ENCODE results near the gene ZBED5. TPM values are rescaled to one million over a fixed set of nuclear protein-coding genes. Genes with fewer than 3 reads are reported as not detected.

The ZBED5 gene
- total RNA-seq, 1 experiment from 2014 or later = 21.0 TPM

GRCh38 chr11:10862446-10862845, 4.6 kb upstream of the ZBED5 start:
- peaks cover 45% of the 10 kb centered on the region for H3K79me2 ChIP-seq (ENCODE audit: low read length)
- no peaks in the 10 kb centered on the region for H3K27me3 ChIP-seq (ENCODE audit: low read length)
- TF ChIP-seq EZH2 (IDR thresholded peaks at IDR 0.05; ENCODE audit: low read length, unreplicated experiment) (no peak), CTCF (conservative IDR thresholded peaks at IDR 0.05; ENCODE audit: low read depth, low read length) (no peak), EZH2phosphoT487 (IDR thresholded peaks at IDR 0.05; ENCODE audit: borderline replicate concordance, low read length) (no peak)
- 0 out of 2 replicates have a peak overlapping the region, but pooled peaks have one; percentile 15 for H3K4me2 ChIP-seq (ENCODE audit: low read length)
- no peaks in the 10 kb centered on the region for H4K20me1 ChIP-seq (ENCODE audit: low read length)
- H2AFZ ChIP-seq (ENCODE audit: low read length) = no peak overlapping the region
- H3K4me3 ChIP-seq (ENCODE audit: low read length) = no peak overlapping the region
- POLR2A ChIA-PET (ENCODE audit: unreplicated experiment) = no interaction called here
- CTCF ChIA-PET = no interaction called here
- peaks cover 38% of the 10 kb centered on the region for H3K4me1 ChIP-seq (ENCODE audit: insufficient read depth, low read length)
- no peaks in the 10 kb centered on the region for H3K9me2 ChIP-seq (replicated peaks; ENCODE audit: low read length)
- no peaks in the 10 kb centered on the region for H3F3A ChIP-seq (ENCODE audit: low read length, unreplicated experiment)
- no TSS peak for BruUV-seq (replicated peaks)
- intact Hi-C loops (cut with micrococcal nuclease) = no loop called here
- DNase-seq (no peak), ATAC-seq (no peak)
- no peak overlapping the region for H3K27ac ChIP-seq (ENCODE audit: low read length)
- H3K9me3 ChIP-seq (ENCODE audit: low read length) = no peaks in the 10 kb centered on the region
- H3K9ac ChIP-seq (ENCODE audit: low read length) = no peak overlapping the region
- H3K36me3 ChIP-seq (ENCODE audit: low read depth, low read length) = no peaks in the 10 kb centered on the region

- no TSS peak for BruUV-seq (replicated peaks)
- ChIA-PET POLR2A (ENCODE audit: unreplicated experiment) (no interaction called here), CTCF (no interaction called here)
- H3F3A ChIP-seq (ENCODE audit: low read length, unreplicated experiment) = no peaks in the 10 kb centered on the region
- H3K9me2 ChIP-seq (replicated peaks; ENCODE audit: low read length) = no peaks in the 10 kb centered on the region
- H2AFZ ChIP-seq (ENCODE audit: low read length) = no peak overlapping the region
- no peak for ATAC-seq
- DNase-seq = no peak
- TF ChIP-seq EZH2 (IDR thresholded peaks at IDR 0.05; ENCODE audit: low read length, unreplicated experiment) = no peak
- H3K4me3 ChIP-seq (ENCODE audit: low read length) = no peak overlapping the region
- intact Hi-C loops (cut with micrococcal nuclease) = no loop called here
- no peaks in the 10 kb centered on the region for H4K20me1 ChIP-seq (ENCODE audit: low read length)
- no peaks in the 10 kb centered on the region for H3K36me3 ChIP-seq (ENCODE audit: low read depth, low read length)
- H3K79me2 ChIP-seq (ENCODE audit: low read length) = peaks cover 52% of the 10 kb centered on the region
- H3K9me3 ChIP-seq (ENCODE audit: low read length) = no peaks in the 10 kb centered on the region
- 0 out of 2 replicates have a peak overlapping the region, but pooled peaks have one; percentile 15 for H3K4me2 ChIP-seq (ENCODE audit: low read length)
- no peak overlapping the region for H3K9ac ChIP-seq (ENCODE audit: low read length)
- peaks cover 32% of the 10 kb centered on the region for H3K4me1 ChIP-seq (ENCODE audit: insufficient read depth, low read length)
- no peaks in the 10 kb centered on the region for H3K27me3 ChIP-seq (ENCODE audit: low read length)
- 0 out of 2 replicates have a peak overlapping the region, but pooled peaks have one; percentile 6 for H3K27ac ChIP-seq (ENCODE audit: low read length)
Observed at GRCh38 chr11:10861799-10862198, 3.9 kb upstream of the ZBED5 start.

- no peaks in the 10 kb centered on the region for H3K27me3 ChIP-seq (ENCODE audit: low read length)
- H3K9me3 ChIP-seq (ENCODE audit: low read length) = no peaks in the 10 kb centered on the region
- DNase-seq (no peak), ATAC-seq (no peak)
- H3K4me3 ChIP-seq (ENCODE audit: low read length) = no peak overlapping the region
- peaks cover under 1% of the 10 kb centered on the region; the same call in 1 of the 2 replicates for H3K36me3 ChIP-seq (ENCODE audit: low read depth, low read length)
- H3K9me2 ChIP-seq (replicated peaks; ENCODE audit: low read length) = no peaks in the 10 kb centered on the region
- no peak overlapping the region for H3K27ac ChIP-seq (ENCODE audit: low read length)
- peaks cover 59% of the 10 kb centered on the region for H3K79me2 ChIP-seq (ENCODE audit: low read length)
- intact Hi-C loops (cut with micrococcal nuclease) = no loop called here
- no peaks in the 10 kb centered on the region for H4K20me1 ChIP-seq (ENCODE audit: low read length)
- POLR2A ChIA-PET (ENCODE audit: unreplicated experiment) = interaction anchor here (0.6 kb wide), 1 partner anchor 53 kb away, joined by 5 read pairs; the partner anchor contains the start of gene EIF4G2
- H3K4me1 ChIP-seq (ENCODE audit: insufficient read depth, low read length) = peaks cover 34% of the 10 kb centered on the region
- CTCF ChIA-PET = no interaction called here
- TF ChIP-seq EZH2 (IDR thresholded peaks at IDR 0.05; ENCODE audit: low read length, unreplicated experiment) (no peak), EZH2phosphoT487 (IDR thresholded peaks at IDR 0.05; ENCODE audit: borderline replicate concordance, low read length) (no peak), CTCF (conservative IDR thresholded peaks at IDR 0.05; ENCODE audit: low read depth, low read length) (no peak)
- no peaks in the 10 kb centered on the region for H3F3A ChIP-seq (ENCODE audit: low read length, unreplicated experiment)
- no peak overlapping the region for H3K9ac ChIP-seq (ENCODE audit: low read length)
- no peak overlapping the region for H2AFZ ChIP-seq (ENCODE audit: low read length)
- BruUV-seq (replicated peaks) = no TSS peak
- no peak overlapping the region for H3K4me2 ChIP-seq (ENCODE audit: low read length)
Observed at GRCh38 chr11:10861047-10861446, 3.2 kb upstream of the ZBED5 start.
